ENCODE measurements around the gene KNL1. TPM values are rescaled to one million over a fixed set of nuclear protein-coding genes. Genes with fewer than 3 reads are reported as not detected.

KNL1 gene
- total and polyA plus RNA-seq, 10 of the 15 experiments (the other 5 are each of a cell fraction or from before 2014, with no cell fraction given): 10.9 to 55.5 (median 28.4) TPM

GRCh38 chr15:40550341-40551037 is 43.6 kb upstream of the KNL1 start (continued):
- no peak for TF ChIP-seq ATF3 (IDR thresholded peaks at IDR 0.05; ENCODE audit: borderline replicate concordance, extremely low read depth, low read depth, low read length)
- no peak for TF ChIP-seq EGR1 (IDR thresholded peaks at IDR 0.05; ENCODE audit: borderline replicate concordance in 1 of 2, low read depth in 2 of 2, low read length in 2 of 2)

GRCh38 chr15:40554161-40554525 is 39.9 kb upstream of the KNL1 start:
- in situ Hi-C loops (cut with MboI): no loop called here
- peaks cover 77% of the 10 kb centered on the region for H3K4me1 ChIP-seq (ENCODE audit: control insufficient read depth, insufficient read depth, low read length)
- ChIA-PET CTCF (interaction anchor here (0.7 to 2.1 kb wide), 10 partner anchors 8 to 35 kb away, joined by 3 to 12 read pairs (median 5); partner anchors contain the start of genes CCDC32 and RPUSD2), POLR2A (interaction anchor here (0.6 to 5.6 kb wide), 8 partner anchors 8 to 39 kb away, joined by 3 to 47 read pairs (median 7); partner anchors contain the start of genes CCDC32 and RPUSD2), RAD21 (ENCODE audit: unreplicated experiment) (interaction anchor here (0.6 to 5.3 kb wide), 6 partner anchors 10 to 113 kb away, joined by 3 to 39 read pairs (median 4); partner anchors contain the start of genes BAHD1 and CCDC32), SMC1A (ENCODE audit: uncharacterized antibody, unreplicated experiment) (interaction anchor here (0.7 to 6.2 kb wide), 9 partner anchors 8 to 770 kb away, joined by 3 to 60 read pairs (median 4); partner anchors contain the start of gene CCDC32)
- TF ChIP-seq TBL1XR1 (IDR thresholded peaks at IDR 0.05; ENCODE audit: low read depth, low read length) (0 out of 2 replicates have a peak, but pooled peaks have one; percentile 7), MLLT1 (IDR thresholded peaks at IDR 0.05) (0 out of 2 replicates have a peak, but pooled peaks have one; percentile 30), ZBED1 (IDR thresholded peaks at IDR 0.05; ENCODE audit: borderline replicate concordance) (no peak), CHD1 (IDR thresholded peaks at IDR 0.05; ENCODE audit: low read depth, low read length) (0 out of 2 replicates have a peak, but pooled peaks have one; percentile 34), EP300 (IDR thresholded peaks at IDR 0.05; ENCODE audit: borderline replicate concordance in 1 of 2, control insufficient read depth in 1 of 2, low read depth in 2 of 2, low read length in 2 of 2) (0 out of 4 replicates have a peak, but pooled peaks of 1 of the 2 experiments have one; percentile 2), YY1 (IDR thresholded peaks at IDR 0.05; ENCODE audit: low read depth, low read length) (no peak), NR2C1 (IDR thresholded peaks at IDR 0.05) (no peak)
- peak overlapping the region; percentile 61 for H3K4me3 ChIP-seq
- FAIRE-seq: no peak
- H3K27me3 ChIP-seq (replicated peaks in 1 of 2; ENCODE audit: control insufficient read depth in 2 of 2, insufficient read depth in 2 of 2, low read length in 1 of 2): no peaks in the 10 kb centered on the region
- H3K27ac ChIP-seq (ENCODE audit: control insufficient read depth, insufficient read depth): peak overlapping the region; percentile 83
- no peak for ATAC-seq
- H3K9ac ChIP-seq (ENCODE audit: control insufficient read depth, insufficient read depth, low read length): peak overlapping the region; percentile 71
- no peaks in the 10 kb centered on the region for H4K20me1 ChIP-seq (ENCODE audit: control insufficient read depth, insufficient read depth)
- TSS peak; percentile 68 for BruUV-seq (replicated peaks)
- no peaks in the 10 kb centered on the region for H3K9me3 ChIP-seq (replicated peaks; ENCODE audit: control insufficient read depth, insufficient read depth, low read length)
- peaks cover 28% of the 10 kb centered on the region for H3K79me2 ChIP-seq (ENCODE audit: control insufficient read depth, insufficient read depth, low read length)
- peak overlapping the region; percentile 10; the same call in 1 of the 2 replicates for H2AFZ ChIP-seq (ENCODE audit: control insufficient read depth, low read depth, low read length)
- no peak for DNase-seq (ENCODE audit: low read depth, low spot score)
- peaks cover 0 to 8% of the 10 kb centered on the region in 2 experiments; a peak in 1 of 4 replicates for H3K36me3 ChIP-seq (ENCODE audit: control insufficient read depth in 2 of 2, insufficient read depth in 2 of 2, low read length in 1 of 2)
- WGBS (ENCODE audit: insufficient coverage, insufficient replicate concordance, low lambda C conversion rate, missing lambda C conversion rate): 82% methylated on average over 4 of the region's 4 CpGs
- peak overlapping the region; percentile 71 for H3K4me2 ChIP-seq (ENCODE audit: control insufficient read depth, insufficient read depth)
- intact Hi-C loops (cut with micrococcal nuclease; ENCODE audit: unreplicated experiment): no loop called here

Measured in GM12878 (cell line).